Osteocyte (in vitro differentiated cells): ENCODE results near the gene LMNA. TPM values are rescaled to one million over a fixed set of nuclear protein-coding genes. Genes with fewer than 3 reads are reported as not detected.
"Not testable (repeated sequence)": the region's sequence is repeated elsewhere in the genome, so short reads cannot be mapped to it uniquely, and the experiment has no call there.

Experiments
- DNase-seq: peaks from one replicate; pipeline ENCODE4 v3.0.0; 2021; ENCODE audit warnings: mixed read lengths; ENCODE audit not compliant: unreplicated experiment; ENCODE audit errors: extremely low spot score
- H3K27ac Mint-ChIP-seq: one replicate; pipeline ENCODE4 v1.8.0; 2021; ENCODE audit warnings: mild to moderate bottlenecking, mixed read lengths; ENCODE audit not compliant: unreplicated experiment
- H3K27me3 Mint-ChIP-seq: one replicate; pipeline ENCODE4 v1.8.0; 2021; ENCODE audit warnings: mixed read lengths; ENCODE audit not compliant: unreplicated experiment
- H3K36me3 Mint-ChIP-seq: one replicate; pipeline ENCODE4 v1.8.0; 2021; ENCODE audit warnings: mixed read lengths; ENCODE audit not compliant: unreplicated experiment
- H3K4me1 Mint-ChIP-seq: one replicate; pipeline ENCODE4 v1.8.0; 2021; ENCODE audit warnings: mixed read lengths; ENCODE audit not compliant: unreplicated experiment
- H3K4me3 Mint-ChIP-seq: one replicate; pipeline ENCODE4 v1.8.0; 2021; ENCODE audit warnings: mild to moderate bottlenecking, moderate library complexity, mixed read lengths; ENCODE audit not compliant: unreplicated experiment
- H3K9me3 Mint-ChIP-seq: one replicate; pipeline ENCODE4 v1.8.0; 2021; ENCODE audit warnings: mixed read lengths; ENCODE audit not compliant: unreplicated experiment
- total RNA-seq: library from RNA; stranded (reverse); gene quantifications from 2 replicates; pipeline ENCODE4 v1.2.1, GENCODE V29; 2021
- TF ChIP-seq, protein P1 (sequence below): fragments of 200-600 bp; sonication (generic); IDR thresholded peaks from 2 replicates; pipeline ENCODE4 v1.5.0; 2021; ENCODE audit warnings: antibody characterized with exemption, mild to moderate bottlenecking, moderate library complexity

The LMNA gene
- total RNA-seq, 1 donor from 2014 or later: 792 TPM

DNA sequence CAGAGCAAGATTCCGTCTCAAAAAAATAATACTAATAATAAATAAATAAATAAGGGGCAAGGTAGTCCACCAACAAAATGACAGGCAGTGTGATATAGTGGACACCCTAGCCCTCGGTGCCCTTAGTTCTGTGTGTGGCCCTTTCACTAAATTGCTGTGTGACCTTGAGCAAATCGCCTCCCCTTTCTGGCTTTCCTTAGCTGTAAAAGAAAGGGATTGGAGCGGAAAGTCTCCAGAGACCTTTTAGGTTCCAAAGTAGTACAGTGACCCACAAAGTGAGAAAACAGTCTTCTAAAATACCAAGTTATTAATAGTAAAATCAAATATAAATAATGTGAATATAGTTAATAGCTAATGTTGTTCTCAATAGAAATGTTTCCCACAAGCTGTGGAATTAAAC is 7.6 kb downstream of the LMNA start:
- Mint-ChIP-seq H3K4me1 (peaks cover 93% of the 10 kb centered on the region), H3K27me3 (no peaks in the 10 kb centered on the region), H3K27ac (peak overlapping the region; percentile 99), H3K4me3 (peak overlapping the region; percentile 66), H3K36me3 (peaks cover 12% of the 10 kb centered on the region), H3K9me3 (no peaks in the 10 kb centered on the region)
- TF ChIP-seq, protein P1, sequence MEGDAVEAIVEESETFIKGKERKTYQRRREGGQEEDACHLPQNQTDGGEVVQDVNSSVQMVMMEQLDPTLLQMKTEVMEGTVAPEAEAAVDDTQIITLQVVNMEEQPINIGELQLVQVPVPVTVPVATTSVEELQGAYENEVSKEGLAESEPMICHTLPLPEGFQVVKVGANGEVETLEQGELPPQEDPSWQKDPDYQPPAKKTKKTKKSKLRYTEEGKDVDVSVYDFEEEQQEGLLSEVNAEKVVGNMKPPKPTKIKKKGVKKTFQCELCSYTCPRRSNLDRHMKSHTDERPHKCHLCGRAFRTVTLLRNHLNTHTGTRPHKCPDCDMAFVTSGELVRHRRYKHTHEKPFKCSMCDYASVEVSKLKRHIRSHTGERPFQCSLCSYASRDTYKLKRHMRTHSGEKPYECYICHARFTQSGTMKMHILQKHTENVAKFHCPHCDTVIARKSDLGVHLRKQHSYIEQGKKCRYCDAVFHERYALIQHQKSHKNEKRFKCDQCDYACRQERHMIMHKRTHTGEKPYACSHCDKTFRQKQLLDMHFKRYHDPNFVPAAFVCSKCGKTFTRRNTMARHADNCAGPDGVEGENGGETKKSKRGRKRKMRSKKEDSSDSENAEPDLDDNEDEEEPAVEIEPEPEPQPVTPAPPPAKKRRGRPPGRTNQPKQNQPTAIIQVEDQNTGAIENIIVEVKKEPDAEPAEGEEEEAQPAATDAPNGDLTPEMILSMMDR: no peak
- DNase-seq: no peak

GRCh38 chr1:156122519-156123355 is 8.2 kb downstream of the LMNA start:
- Mint-ChIP-seq H3K36me3 (peaks cover 14% of the 10 kb centered on the region), H3K27me3 (no peaks in the 10 kb centered on the region), H3K4me1 (peaks cover 96% of the 10 kb centered on the region), H3K4me3 (peak overlapping the region; percentile 66), H3K9me3 (no peaks in the 10 kb centered on the region), H3K27ac (peak overlapping the region; percentile 96)
- TF ChIP-seq, protein P1: no peak
- DNase-seq: peak; percentile 95

DNA sequence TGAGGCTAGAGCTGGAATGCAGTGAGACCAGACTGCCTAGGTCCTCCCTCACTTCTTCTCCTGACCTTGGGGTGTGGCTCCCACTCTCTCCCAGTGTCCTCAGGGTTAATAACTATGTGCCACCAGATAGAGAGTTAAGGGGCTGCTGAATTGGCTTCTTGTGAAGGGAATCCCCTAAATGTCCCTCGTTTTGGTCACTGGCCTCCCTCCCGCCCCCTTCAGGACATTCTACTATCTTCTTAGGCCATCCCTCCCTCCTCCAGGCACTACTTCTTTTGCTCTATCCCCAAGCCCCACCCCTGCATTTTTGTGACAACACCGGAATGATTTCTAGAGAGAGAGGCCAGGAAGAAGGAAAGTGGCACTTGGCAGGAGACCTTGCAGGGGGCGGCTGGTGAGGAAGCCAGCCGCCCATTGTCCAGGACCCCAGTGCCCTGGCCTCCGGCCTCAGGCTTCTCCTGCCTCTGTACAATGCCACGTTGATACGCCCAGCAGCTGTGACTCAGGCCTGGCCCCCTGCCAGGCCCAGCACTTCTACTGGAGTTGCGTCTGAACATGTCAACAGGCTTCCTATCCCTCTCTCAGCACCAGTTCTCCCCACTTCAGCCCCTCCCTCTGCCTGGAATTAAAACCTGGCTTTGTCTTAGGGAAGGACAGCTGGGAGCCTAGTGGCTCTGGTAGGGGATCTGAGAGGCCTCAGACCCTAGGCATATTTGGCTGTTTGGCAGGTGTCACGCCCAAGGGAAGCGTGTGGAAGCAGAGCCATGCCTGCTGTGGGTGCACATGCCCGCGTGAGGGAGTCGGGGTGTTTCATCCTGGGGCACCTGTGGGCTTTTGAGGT is 9.1 kb downstream of the LMNA start:
- H3K27me3 Mint-ChIP-seq: no peaks in the 10 kb centered on the region
- peak overlapping the region; percentile 96 for H3K27ac Mint-ChIP-seq
- H3K4me1 Mint-ChIP-seq: peaks cover 96% of the 10 kb centered on the region
- no peaks in the 10 kb centered on the region for H3K9me3 Mint-ChIP-seq
- TF ChIP-seq, protein P1: peak; percentile 61
- H3K36me3 Mint-ChIP-seq: peaks cover 10% of the 10 kb centered on the region
- H3K4me3 Mint-ChIP-seq: peak overlapping the region; percentile 66
- peak; percentile 97 for DNase-seq

- Mint-ChIP-seq H3K9me3 (no peaks in the 10 kb centered on the region), H3K4me3 (peak overlapping the region; percentile 57), H3K36me3 (peaks cover 9% of the 10 kb centered on the region), H3K4me1 (peaks cover 97% of the 10 kb centered on the region), H3K27me3 (no peaks in the 10 kb centered on the region), H3K27ac (peak overlapping the region; percentile 96)
- TF ChIP-seq, protein P1: no peak
- no peak for DNase-seq
Measured at GRCh38 chr1:156124557-156125483, 10.3 kb downstream of the LMNA start.

DNA sequence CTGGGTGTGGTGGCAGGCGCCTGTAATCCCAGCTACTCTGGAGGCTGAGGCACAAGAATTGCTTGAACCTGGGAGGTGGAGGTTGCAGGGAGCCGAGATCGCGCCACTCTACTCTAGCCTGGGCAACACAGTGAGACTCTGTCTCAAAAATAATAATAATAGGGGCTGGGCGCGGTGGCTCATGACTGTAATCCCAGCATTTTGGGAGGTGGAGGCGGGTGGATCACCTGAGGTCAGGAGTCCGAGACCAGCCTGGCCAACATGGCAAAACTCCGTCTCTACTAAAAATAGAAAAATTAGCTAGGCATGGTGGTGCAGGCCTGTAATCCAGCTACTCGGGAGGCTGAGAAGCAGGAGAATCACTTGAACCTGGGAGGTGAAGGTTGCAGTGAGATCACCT is 11.0 kb downstream of the LMNA start:
- not testable (repeated sequence) for H3K9me3 Mint-ChIP-seq, H3K27me3 Mint-ChIP-seq, DNase-seq
- Mint-ChIP-seq H3K4me1 (peaks cover 97% of the 10 kb centered on the region), H3K4me3 (peak overlapping the region; percentile 57), H3K36me3 (peaks cover 10% of the 10 kb centered on the region), H3K27ac (peak overlapping the region; percentile 96)
